HCT116 (cell line): ENCODE results near the gene SAMSN1. TPM values are rescaled to one million over a fixed set of nuclear protein-coding genes. Genes with fewer than 3 reads are reported as not detected.

ENCODE experiments used
- ATAC-seq: fragments of 200-7000 bp; cut with Tn5 transposase; 2 replicates; pipeline ENCODE4 v1.9.1; 2020; ENCODE audit warnings: mild to moderate bottlenecking, moderate library complexity
- BruUV-seq: library from RNA; stranded (reverse); fragments of 400-500 nt; replicated peaks from 2 replicates; lab custom pipeline; 2021; lab: Mats Ljungman, UMichigan
- CTCF ChIA-PET: fragments of 300-600 bp; sonication (Branson Sonifier 250); formaldehyde crosslinking; loops from one replicate; lab custom pipeline; 2021; ENCODE audit warnings: antibody characterized with exemption; lab: Charles Lee
- POLR2A ChIA-PET: fragments of 300-600, 350-600 bp; sonication (Branson Sonifier 250); formaldehyde crosslinking; loops from one replicate; lab custom pipeline; 2021; ENCODE audit warnings: antibody characterized with exemption; lab: Charles Lee
- RAD21 ChIA-PET, 2 experiments: fragments of 300-600 bp; sonication (Branson Sonifier 250); formaldehyde crosslinking; loops; one replicate each; lab custom pipeline; 2023; ENCODE audit warnings: low total read pairs in 2 of 2; ENCODE audit not compliant: uncharacterized antibody in 2 of 2, unreplicated experiment in 2 of 2, low non-redundant PET in 1 of 2; lab: Charles Lee
- DNase-seq: peaks from one replicate; pipeline ENCODE4 v3.0.0-alpha.2; 2010; ENCODE audit warnings: low read depth, low spot score
- H2AFZ ChIP-seq: fragments of 200-600 bp; shearing (Covaris generic), sonication (generic); 2 replicates; pipeline ENCODE4 v1.6.1; 2017; ENCODE audit warnings: low read depth, mixed run types, mixed read lengths, antibody characterized with exemption, low read length; ENCODE audit not compliant: poor library complexity, severe bottlenecking
- H3K27ac ChIP-seq: 2 replicates; pipeline ENCODE4 v1.5.1; 2012; ENCODE audit warnings: low read depth, low read length
- H3K27me3 ChIP-seq: fragments of 200-600 bp; sonication (generic); 2 replicates; pipeline ENCODE4 v1.6.1; 2016; ENCODE audit warnings: mixed run types, low read length, mixed read lengths; ENCODE audit not compliant: insufficient read depth
- H3K36me3 ChIP-seq, 2 experiments: fragments of 200-500 bp in 1 of 2; fragments of 200-600 bp in 1 of 2; sonication (Bioruptor generic) in 1 of 2; sonication (generic) in 1 of 2; 2 replicates each; pipeline versions ENCODE4 v1.5.1 to v1.6.1; 2014 to 2016; ENCODE audit warnings: low read length in 2 of 2, inconsistent platforms in 1 of 2, mixed read lengths in 1 of 2, mixed run types in 1 of 2; ENCODE audit not compliant: insufficient read depth in 2 of 2, control insufficient read depth in 1 of 2
- H3K4me1 ChIP-seq, 2 experiments: fragments of 200-600 bp in 1 of 2; sonication (generic) in 1 of 2; 2 replicates each; pipeline versions ENCODE4 v1.5.1 to v1.6.1; 2012 to 2017; ENCODE audit warnings: low read length in 2 of 2, inconsistent platforms in 1 of 2, mild to moderate bottlenecking in 1 of 2, mixed read lengths in 1 of 2, mixed run types in 1 of 2, moderate library complexity in 1 of 2; ENCODE audit not compliant: insufficient read depth in 2 of 2, control insufficient read depth in 1 of 2
- H3K4me2 ChIP-seq: fragments of 200-600 bp; sonication (generic); 2 replicates; pipeline ENCODE4 v1.6.1; 2017; ENCODE audit warnings: mixed run types, low read length, mixed read lengths
- H3K4me3 ChIP-seq, 2 experiments: fragments of 200-600 bp in 1 of 2; sonication (generic) in 1 of 2; replicated peaks in 1 of 2; 2 replicates each; pipeline ENCODE4 v1.5.1; 2011 to 2016; ENCODE audit warnings: low read length in 2 of 2, control low read depth in 1 of 2, low read depth in 1 of 2, mild to moderate bottlenecking in 1 of 2, mixed read lengths in 1 of 2, mixed run types in 1 of 2
- H3K79me2 ChIP-seq: fragments of 200-600 bp; sonication (generic); 2 replicates; pipeline ENCODE4 v1.6.1; 2017; ENCODE audit warnings: mild to moderate bottlenecking, mixed run types, low read length, moderate library complexity, mixed read lengths; ENCODE audit not compliant: insufficient read depth
- H3K9ac ChIP-seq: fragments of 200-600 bp; sonication (generic); 2 replicates; pipeline ENCODE4 v1.6.1; 2016; ENCODE audit warnings: low read length, mixed read lengths
- H3K9me2 ChIP-seq: fragments of 200-600 bp; sonication (generic), shearing (Covaris generic); 2 replicates; pipeline ENCODE4 v1.6.1; 2017; ENCODE audit warnings: mixed run types, mild to moderate bottlenecking, moderate library complexity; ENCODE audit not compliant: insufficient read depth
- H3K9me3 ChIP-seq, 2 experiments: fragments of 200-500 bp in 1 of 2; fragments of 200-600 bp in 1 of 2; sonication (Bioruptor generic) in 1 of 2; sonication (generic) in 1 of 2; 2 replicates each; pipeline ENCODE4 v1.6.1; 2014 to 2017; ENCODE audit warnings: low read length in 2 of 2, mixed read lengths in 2 of 2, inconsistent platforms in 1 of 2, low read depth in 1 of 2, mild to moderate bottlenecking in 1 of 2, mixed run types in 1 of 2, moderate library complexity in 1 of 2; ENCODE audit not compliant: control insufficient read depth in 1 of 2, insufficient read depth in 1 of 2
- H4K20me1 ChIP-seq: fragments of 200-600 bp; sonication (generic), shearing (Covaris generic); 2 replicates; pipeline ENCODE4 v1.6.1; 2017; ENCODE audit warnings: mixed run types, mild to moderate bottlenecking, moderate library complexity; ENCODE audit not compliant: insufficient read depth
- ELF1 ChIP-seq: IDR thresholded peaks from 2 replicates; pipeline ENCODE4 v1.6.1; 2012; ENCODE audit warnings: low read depth, borderline replicate concordance
- EZH2 ChIP-seq: fragments of 200-600 bp; sonication (generic); IDR thresholded peaks from 2 replicates; pipeline ENCODE4 v1.6.1; 2017; ENCODE audit warnings: antibody characterized with exemption, mixed run types
- FOSL1 ChIP-seq: IDR thresholded peaks from 2 replicates; pipeline ENCODE4 v1.6.1; 2012; ENCODE audit warnings: low read depth
- JUND ChIP-seq: IDR thresholded peaks from 2 replicates; pipeline ENCODE4 v1.6.1; 2012
- POLR2A ChIP-seq: IDR thresholded peaks from 2 replicates; pipeline ENCODE4 v1.7.0; 2011; ENCODE audit warnings: borderline replicate concordance; ENCODE audit not compliant: insufficient read depth, insufficient read length; ENCODE audit errors: extremely low read depth
- POLR2AphosphoS5 ChIP-seq: IDR thresholded peaks from 2 replicates; pipeline ENCODE4 v1.6.1; 2011; ENCODE audit warnings: mild to moderate bottlenecking, low read depth, low read length, moderate library complexity
- RAD21 ChIP-seq: IDR thresholded peaks from 2 replicates; pipeline ENCODE4 v1.6.1; 2012; ENCODE audit warnings: low read depth, mild to moderate bottlenecking
- REST ChIP-seq: IDR thresholded peaks from 2 replicates; pipeline ENCODE4 v1.6.1; 2012; ENCODE audit warnings: low read depth
- SIN3A ChIP-seq: IDR thresholded peaks from 2 replicates; pipeline ENCODE4 v1.6.1; 2012; ENCODE audit warnings: low read depth
- SRF ChIP-seq: IDR thresholded peaks from 2 replicates; pipeline ENCODE4 v1.6.1; 2012; ENCODE audit warnings: low read depth
- ZNF274 ChIP-seq: fragments of 200-500 bp; sonication (Bioruptor generic); IDR thresholded peaks from 2 replicates; pipeline ENCODE4 v1.6.1; 2014; ENCODE audit warnings: mild to moderate bottlenecking, low read depth, low read length, inconsistent platforms
- intact Hi-C: fragments of 100-400 bp; cut with micrococcal nuclease; formaldehyde crosslinking; loops from 2 replicates; pipeline ENCODE4 v1.10.0; 2022
- total RNA-seq: library from RNA; stranded (reverse); gene quantifications from one replicate; pipeline ENCODE4 v1.2.1, GENCODE V29; 2021; ENCODE audit not compliant: unreplicated experiment
- TF ChIP-seq, protein P1 (sequence below): IDR thresholded peaks from 2 replicates; pipeline ENCODE4 v1.6.1; 2011; ENCODE audit warnings: mild to moderate bottlenecking, low read length, moderate library complexity; ENCODE audit not compliant: insufficient replicate concordance; ENCODE audit errors: extremely low read depth
- TF ChIP-seq, protein P2 (sequence below): IDR thresholded peaks from 2 replicates; pipeline ENCODE4 v1.6.1; 2012
- TF ChIP-seq, protein P3 (sequence below), 3 experiments: fragments of 200-600 bp in 1 of 3; sonication (generic) in 1 of 3; IDR thresholded peaks in 2 of 3; conservative IDR thresholded peaks in 1 of 3; 2 replicates each; pipeline ENCODE4 v1.5.1; 2012 to 2017; ENCODE audit warnings: low read depth in 2 of 3, low read length in 2 of 3, antibody characterized with exemption in 1 of 3, borderline replicate concordance in 1 of 3, control low read depth in 1 of 3, mild to moderate bottlenecking in 1 of 3, mixed read lengths in 1 of 3, mixed run types in 1 of 3, moderate library complexity in 1 of 3; ENCODE audit not compliant: insufficient read depth in 1 of 3

Gene SAMSN1
- total RNA-seq, 1 experiment from 2014 or later, result 0.57 TPM

DNA sequence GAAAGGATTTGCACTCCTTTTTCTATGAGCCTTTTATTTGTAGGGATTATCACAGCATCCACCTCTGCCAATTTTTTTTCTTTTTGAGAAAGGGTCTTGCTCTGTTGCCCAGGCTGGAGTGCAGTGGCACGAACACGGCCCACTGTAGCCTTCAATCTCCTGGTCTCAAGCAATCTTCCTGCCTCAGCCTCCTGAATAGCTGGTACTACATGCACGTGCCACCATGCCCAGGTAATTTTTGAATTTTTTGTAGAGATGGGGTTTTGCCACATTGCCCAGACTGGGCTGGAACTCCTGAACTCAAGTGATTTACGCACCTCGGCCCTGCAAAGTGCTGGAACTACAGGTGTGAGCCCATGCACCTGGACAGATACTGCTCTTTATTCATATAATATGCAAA, 2.1 kb downstream of the SAMSN1 start:
- RAD21 ChIA-PET, result no interaction called here
- POLR2A ChIA-PET, result no interaction called here
- H3K9me3 ChIP-seq, result no peaks in the 10 kb centered on the region; a peak in 1 of 4 replicates

More for the DNA sequence above, 2.1 kb downstream of the SAMSN1 start:
- ATAC-seq (no peak), DNase-seq (no peak)
- CTCF ChIA-PET, result no interaction called here
- H3K27ac ChIP-seq, result no peak overlapping the region
- TF ChIP-seq POLR2A (no peak), RAD21 (no peak), EZH2 (no peak), REST (no peak), ELF1 (no peak), POLR2AphosphoS5 (no peak), ZNF274 (no peak), SIN3A (no peak), FOSL1 (no peak), JUND (no peak), SRF (no peak)
- TF ChIP-seq, protein P1, sequence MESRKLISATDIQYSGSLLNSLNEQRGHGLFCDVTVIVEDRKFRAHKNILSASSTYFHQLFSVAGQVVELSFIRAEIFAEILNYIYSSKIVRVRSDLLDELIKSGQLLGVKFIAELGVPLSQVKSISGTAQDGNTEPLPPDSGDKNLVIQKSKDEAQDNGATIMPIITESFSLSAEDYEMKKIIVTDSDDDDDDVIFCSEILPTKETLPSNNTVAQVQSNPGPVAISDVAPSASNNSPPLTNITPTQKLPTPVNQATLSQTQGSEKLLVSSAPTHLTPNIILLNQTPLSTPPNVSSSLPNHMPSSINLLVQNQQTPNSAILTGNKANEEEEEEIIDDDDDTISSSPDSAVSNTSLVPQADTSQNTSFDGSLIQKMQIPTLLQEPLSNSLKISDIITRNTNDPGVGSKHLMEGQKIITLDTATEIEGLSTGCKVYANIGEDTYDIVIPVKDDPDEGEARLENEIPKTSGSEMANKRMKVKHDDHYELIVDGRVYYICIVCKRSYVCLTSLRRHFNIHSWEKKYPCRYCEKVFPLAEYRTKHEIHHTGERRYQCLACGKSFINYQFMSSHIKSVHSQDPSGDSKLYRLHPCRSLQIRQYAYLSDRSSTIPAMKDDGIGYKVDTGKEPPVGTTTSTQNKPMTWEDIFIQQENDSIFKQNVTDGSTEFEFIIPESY, result no peak
- TF ChIP-seq, protein P2, sequence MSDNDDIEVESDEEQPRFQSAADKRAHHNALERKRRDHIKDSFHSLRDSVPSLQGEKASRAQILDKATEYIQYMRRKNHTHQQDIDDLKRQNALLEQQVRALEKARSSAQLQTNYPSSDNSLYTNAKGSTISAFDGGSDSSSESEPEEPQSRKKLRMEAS, result no peak
- TF ChIP-seq, protein P3, sequence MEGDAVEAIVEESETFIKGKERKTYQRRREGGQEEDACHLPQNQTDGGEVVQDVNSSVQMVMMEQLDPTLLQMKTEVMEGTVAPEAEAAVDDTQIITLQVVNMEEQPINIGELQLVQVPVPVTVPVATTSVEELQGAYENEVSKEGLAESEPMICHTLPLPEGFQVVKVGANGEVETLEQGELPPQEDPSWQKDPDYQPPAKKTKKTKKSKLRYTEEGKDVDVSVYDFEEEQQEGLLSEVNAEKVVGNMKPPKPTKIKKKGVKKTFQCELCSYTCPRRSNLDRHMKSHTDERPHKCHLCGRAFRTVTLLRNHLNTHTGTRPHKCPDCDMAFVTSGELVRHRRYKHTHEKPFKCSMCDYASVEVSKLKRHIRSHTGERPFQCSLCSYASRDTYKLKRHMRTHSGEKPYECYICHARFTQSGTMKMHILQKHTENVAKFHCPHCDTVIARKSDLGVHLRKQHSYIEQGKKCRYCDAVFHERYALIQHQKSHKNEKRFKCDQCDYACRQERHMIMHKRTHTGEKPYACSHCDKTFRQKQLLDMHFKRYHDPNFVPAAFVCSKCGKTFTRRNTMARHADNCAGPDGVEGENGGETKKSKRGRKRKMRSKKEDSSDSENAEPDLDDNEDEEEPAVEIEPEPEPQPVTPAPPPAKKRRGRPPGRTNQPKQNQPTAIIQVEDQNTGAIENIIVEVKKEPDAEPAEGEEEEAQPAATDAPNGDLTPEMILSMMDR (IDR thresholded peaks at IDR 0.05 in 2 of 3, conservative IDR thresholded peaks at IDR 0.05 in 1 of 3; ENCODE audit: borderline replicate concordance in 1 of 3, insufficient read depth in 1 of 3, low read depth in 2 of 3, low read length in 2 of 3), result no peak
- no peak overlapping the region for H3K4me2 ChIP-seq
- H3K9me2 ChIP-seq, result no peaks in the 10 kb centered on the region
- no peaks in the 10 kb centered on the region for H3K36me3 ChIP-seq
- H3K27me3 ChIP-seq, result no peaks in the 10 kb centered on the region
- no peaks in the 10 kb centered on the region for H4K20me1 ChIP-seq
- H3K4me1 ChIP-seq, result no peaks in the 10 kb centered on the region
- H3K79me2 ChIP-seq, result no peaks in the 10 kb centered on the region
- no TSS peak for BruUV-seq
- no peak overlapping the region for H3K4me3 ChIP-seq
- intact Hi-C loops, result loop anchor here (10.0 kb wide), 1 partner anchor 59 kb away; no protein-coding TSS in a partner anchor
- no peak overlapping the region for H2AFZ ChIP-seq
- no peak overlapping the region for H3K9ac ChIP-seq
